Activated CD8-positive, alpha-beta memory T cell treated with anti-CD3 and anti-CD28 coated beads, Interleukin-2, amount 50 U/mL, for 4 hours (primary cell): ENCODE results near the gene ASRGL1.
"Not testable (repeated sequence)": the region's sequence is repeated elsewhere in the genome, so short reads cannot be mapped to it uniquely, and the experiment has no call there.

Experiments used
- DNase-seq: peaks from one replicate; pipeline ENCODE4 v3.0.0-alpha.2; 2020

ASRGL1 gene

GRCh38 chr11:62353841-62354240 lies 16.6 kb downstream of the ASRGL1 start:
- no peak for DNase-seq

DNA sequence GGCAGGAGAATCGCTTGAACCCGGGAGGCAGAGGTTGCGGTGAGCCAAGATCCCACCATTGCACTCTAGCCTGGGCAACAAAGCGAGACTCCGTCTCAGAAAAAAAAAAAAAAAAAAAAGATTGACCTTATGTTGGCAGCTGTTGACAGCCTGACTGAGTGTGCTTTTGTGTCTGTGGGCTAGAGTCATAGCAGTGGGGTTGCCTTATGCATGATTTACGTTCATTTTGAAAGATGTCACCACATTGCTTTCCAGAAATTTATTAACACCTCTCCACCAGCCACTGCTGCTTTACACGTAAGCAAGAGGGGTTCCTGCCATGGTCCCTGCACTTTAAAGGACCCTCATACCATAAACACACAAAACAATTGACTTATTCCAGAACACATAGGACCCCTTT lies 21.0 kb downstream of the ASRGL1 start:
- no peak for DNase-seq

DNA sequence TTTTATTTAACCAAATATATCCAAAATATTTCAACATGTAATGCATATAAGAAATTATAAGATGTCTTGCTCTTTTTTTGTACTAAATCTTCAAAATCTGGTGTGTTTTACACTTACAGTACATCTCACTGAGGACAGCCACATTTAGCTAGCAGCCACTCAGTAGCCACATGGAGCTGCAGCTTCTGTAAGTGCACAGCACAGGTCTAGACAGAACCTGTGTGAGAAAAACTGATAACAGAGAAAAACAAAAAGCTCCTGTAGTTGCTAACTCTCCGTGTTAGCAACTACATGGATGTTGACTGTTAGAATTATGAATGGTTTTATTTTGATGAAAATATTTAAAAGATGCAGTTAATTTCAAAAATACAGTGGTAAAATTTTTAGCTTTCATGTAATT lies 22.2 kb downstream of the ASRGL1 start:
- DNase-seq = no peak

- DNase-seq = no peak
Observed at GRCh38 chr11:62360685-62361084, 23.4 kb downstream of the ASRGL1 start.

DNA sequence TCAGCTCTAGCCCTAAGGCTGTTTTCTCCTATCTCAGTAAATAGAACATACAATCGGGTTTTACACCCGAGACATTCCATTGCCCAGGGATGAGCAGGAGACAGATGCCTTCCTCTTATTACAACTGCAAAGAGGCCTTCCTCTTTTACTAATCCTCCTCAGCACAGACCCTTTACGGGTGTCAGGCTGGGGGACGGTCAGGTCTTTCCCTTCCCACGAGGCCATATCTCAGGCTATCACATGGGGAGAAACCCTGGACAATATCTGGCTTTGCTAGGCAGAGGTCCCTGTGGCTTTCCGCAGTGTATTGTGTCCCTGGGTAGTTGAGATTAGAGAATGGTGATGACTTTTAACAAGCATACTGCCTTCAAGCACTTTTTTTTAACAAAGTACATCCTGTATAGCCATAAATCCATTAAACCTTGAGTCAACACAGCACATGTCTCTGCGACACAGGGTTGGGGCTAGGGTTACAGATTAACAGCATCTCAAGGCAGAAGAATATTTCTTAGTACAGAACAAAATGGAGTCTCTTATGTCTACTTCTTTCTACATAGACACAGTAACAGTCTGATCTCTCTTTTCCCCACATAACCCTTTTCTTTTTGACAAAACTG lies 31.7 kb downstream of the ASRGL1 start:
- DNase-seq = not testable (repeated sequence)

GRCh38 chr11:62370743-62371440 lies 33.6 kb downstream of the ASRGL1 start:
- peak; percentile 36 for DNase-seq

DNA sequence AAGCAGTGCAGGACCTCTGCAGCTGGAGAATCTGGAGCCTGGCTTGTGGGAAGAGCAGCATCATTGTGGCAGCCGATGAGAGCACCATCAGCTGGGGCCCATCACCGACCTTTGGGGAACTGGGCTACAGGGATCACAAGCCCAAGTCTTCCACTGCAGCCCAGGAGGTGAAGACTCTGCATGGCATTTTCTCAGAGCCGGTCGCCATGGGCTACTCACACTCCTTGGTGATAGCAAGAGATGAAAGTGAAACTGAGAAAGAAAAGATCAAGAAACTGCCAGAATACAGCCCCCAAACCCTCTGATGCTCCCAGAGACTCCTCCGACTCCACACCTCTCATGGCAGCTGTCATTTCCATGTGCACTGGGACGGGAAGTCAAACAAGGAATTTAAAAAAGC lies 35.6 kb downstream of the ASRGL1 start:
- DNase-seq = no peak

DNA sequence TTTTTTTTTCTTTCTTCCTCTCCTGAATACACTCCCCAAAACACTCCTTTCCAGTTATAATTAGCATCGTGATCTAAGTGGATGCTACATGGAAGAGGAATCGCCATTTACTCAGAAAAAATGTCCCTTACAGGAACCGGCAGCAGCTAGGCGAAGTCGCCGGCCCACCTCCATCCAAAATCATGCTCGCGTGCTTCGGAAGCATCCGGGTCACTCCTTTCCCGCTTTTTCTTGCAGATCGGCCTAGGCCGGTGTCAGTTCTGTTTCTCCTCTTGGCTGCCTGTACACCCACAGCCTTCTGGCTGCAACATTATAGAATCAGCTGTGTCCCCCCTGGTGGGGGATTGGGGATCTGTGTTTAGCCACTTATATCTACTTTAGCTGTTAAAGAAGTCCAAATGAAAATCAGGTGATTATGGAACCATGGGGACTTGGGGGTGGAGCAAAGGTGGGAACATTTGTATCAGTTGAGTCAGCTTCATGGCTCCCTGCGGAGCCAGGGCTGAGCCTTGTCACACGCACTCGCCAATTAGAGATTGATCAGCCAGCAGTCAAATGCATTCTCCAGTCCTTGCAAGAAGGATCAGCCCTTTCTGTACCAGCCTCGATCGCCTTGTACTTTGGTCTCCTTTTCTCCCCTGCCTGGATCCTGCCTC lies 36.3 kb downstream of the ASRGL1 start:
- no peak for DNase-seq

DNA sequence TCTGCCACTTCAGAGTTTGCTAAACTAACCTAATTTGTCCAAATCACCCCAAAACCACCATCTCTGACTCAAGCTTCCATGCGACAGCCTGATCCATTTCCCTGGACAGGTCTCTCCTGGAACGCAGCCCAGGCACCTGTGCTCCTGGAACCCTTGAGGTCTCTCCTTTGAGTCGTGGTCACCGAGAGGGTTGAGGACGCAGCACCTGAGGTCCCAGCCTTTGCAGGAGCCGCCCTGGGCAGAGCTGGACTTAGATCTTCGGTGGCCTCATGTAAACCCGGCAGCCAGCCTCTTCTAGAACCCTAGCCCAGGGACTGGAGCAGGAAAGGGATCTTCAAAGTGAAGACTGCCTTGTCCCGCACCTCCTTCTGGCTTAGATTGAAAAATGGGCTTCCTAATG lies 37.6 kb downstream of the ASRGL1 start:
- DNase-seq = no peak

DNA sequence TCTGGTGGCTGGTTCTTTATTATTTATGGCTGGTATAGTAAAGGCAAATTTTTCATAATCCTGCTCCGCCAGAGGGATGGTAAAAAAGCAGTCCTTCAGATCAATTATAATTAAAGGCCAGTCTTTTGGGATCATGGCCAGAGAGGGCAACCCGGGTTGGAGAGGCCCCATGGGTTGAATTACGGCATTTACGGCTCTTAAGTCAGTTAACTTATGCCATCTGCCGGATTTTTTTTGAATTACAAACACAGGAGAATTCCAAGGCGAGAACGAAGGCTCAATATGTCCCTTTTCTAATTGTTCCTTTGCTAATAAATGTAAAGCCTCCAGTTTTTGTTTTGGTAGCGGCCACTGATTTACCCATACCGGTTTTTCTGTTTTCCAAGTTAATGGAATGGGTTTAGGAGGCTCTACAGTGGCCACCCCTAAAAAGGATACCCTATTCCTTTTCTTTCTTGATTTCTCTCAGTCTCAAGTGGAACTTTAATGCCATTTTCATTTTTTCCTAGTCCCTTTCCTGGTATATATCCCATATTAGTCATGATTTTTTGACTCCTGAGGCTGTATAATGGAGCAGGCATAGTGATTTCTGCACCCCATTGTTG lies 41.3 kb downstream of the ASRGL1 start:
- DNase-seq = not testable (repeated sequence)

- DNase-seq = not testable (repeated sequence)
Observed at GRCh38 chr11:62379586-62379985, 42.3 kb downstream of the ASRGL1 start.

- not testable (repeated sequence) for DNase-seq
Observed at GRCh38 chr11:62380821-62381245, 43.6 kb downstream of the ASRGL1 start.

DNA sequence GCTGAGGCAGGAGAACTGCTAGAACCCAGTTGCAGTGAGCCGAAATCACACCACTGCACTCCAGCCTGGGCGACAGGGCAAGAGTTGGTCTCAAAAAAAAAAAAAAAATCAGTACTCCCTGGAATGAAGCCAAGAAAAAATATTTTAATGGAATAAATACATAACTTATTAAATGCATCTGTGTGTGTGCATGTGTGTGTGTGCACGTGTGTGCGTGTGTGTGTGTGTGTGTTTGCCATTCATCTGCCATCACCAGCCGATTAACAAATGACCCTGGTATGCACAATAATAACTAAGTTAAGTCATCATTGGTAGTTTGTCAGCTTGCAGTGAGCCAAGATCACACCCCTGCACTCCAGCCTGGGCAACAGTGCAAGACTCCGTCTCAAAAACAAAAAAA lies 46.6 kb downstream of the ASRGL1 start:
- DNase-seq = no peak

DNA sequence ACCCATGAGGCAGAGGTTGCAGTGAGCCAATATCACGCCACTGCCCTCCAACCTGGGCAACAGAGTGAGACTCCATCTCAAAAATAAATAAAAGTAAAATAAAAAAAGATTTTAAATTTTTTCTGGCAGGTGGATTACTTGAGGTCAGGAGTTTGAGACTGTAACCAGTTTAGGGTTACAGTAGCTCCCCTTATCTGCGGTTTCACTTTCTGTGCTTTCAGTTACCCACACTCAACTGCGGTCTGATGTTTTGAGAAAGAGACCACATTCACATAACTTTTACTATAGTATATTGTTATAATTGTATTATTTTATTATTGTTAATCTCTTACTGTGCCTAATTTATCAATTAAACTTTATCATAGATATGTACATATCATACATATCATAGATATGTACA lies 48.8 kb downstream of the ASRGL1 start:
- not testable (repeated sequence) for DNase-seq

DNA sequence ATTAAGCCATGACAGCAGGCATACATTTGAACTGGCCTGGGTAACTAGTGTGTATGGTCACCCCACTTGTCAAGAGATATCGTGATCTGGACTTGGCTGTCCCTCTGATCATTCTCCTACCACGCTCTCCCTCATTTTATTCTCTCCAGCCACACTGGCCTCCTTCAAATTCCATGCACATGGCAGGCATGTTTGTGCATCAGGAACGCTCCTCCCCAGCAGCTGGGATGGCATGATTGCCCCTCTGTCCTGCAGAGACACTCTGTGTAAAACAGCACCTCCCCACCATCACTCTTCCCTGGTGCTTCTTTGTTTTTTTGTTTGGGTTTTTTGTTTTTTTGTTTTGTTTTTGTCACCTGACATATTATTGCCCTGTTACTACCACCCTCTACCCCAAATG lies 50.1 kb downstream of the ASRGL1 start:
- DNase-seq = no peak

DNA sequence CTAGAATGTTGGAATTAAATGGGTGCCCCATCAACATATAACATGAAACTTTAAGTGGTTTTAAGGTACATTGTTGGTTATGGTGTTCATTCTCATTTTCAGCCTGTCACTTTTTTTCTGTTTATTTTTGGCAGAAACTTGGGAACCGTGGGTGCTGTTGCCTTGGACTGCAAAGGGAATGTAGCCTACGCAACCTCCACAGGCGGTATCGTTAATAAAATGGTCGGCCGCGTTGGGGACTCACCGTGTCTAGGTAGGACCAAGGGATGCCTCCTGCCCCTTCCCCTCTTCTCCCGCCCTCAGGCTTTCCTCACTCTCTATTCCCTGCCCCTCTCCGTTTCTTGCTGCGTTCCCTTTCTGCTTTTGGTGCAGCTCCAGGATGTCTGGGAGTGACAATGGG lies 51.8 kb downstream of the ASRGL1 start:
- DNase-seq = no peak

GRCh38 chr11:62390237-62390636 lies 53.0 kb downstream of the ASRGL1 start:
- no peak for DNase-seq

- DNase-seq = no peak
Observed at GRCh38 chr11:62390722-62391121, 53.5 kb downstream of the ASRGL1 start.

DNA sequence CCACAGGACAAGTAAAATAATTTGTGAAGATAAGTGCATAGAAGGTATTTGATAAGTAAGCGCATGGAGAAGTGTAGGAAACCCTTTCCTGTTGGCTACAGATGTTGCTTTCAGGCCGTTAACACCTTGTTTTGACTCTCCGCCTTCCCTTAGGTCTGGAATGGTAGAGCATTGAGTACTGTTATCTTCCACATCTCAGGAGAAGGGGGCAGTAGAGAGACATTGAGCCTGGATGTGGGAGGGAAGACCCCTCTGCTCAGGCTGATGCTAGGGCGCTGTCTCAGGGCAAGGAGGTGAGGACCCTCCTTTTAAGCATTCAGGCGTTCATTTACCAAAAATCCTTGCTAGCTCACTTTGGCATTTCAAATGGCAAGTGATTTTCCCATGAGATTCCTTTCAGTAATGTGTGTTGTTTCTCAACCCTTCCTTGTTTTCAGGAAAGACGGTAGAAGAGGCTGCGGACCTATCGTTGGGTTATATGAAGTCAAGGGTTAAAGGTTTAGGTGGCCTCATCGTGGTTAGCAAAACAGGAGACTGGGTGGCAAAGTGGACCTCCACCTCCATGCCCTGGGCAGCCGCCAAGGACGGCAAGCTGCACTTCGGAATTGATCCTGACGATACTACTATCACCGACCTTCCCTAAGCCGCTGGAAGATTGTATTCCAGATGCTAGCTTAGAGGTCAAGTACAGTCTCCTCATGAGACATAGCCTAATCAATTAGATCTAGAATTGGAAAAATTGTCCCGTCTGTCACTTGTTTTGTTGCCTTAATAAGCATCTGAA lies 54.6 kb downstream of the ASRGL1 start:
- no peak for DNase-seq

DNA sequence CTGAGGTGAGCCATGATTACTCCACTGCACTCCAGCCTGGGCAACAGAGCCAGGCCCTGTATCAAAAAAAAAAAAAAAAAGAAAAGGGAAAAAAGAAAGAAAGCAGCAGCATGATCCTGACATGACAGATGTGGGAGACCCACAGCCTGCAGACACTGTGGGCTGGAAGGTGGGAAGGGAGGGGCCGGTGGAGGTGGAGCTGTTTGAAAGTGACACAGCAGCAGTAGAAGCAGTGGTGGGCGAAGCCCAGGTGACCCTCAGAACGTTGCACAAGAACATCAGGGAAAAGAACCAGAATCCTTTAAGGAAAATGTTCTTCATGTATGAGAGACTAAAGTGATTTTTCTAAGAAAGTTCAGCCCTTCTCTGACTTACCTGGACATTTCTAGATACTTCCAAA lies 55.3 kb downstream of the ASRGL1 start:
- DNase-seq = no peak

- DNase-seq = no peak
Observed at GRCh38 chr11:62393061-62393611, 55.9 kb downstream of the ASRGL1 start.

DNA sequence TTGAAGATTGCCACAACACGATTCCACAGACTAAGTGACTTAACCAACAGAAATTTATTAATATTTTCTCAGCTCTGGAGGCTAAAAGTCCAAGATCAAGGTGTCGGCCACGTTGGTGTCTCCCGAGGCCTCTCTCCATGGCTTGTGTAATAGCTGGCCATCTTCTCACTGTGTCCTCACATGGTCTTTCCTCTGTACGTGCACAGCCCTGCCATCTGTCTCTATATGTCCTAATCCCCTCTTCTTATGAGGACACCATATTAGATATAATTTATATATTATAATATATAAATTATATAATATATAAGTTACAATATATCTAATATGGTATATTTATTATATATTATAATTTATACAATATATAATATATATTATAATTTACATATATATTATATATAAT lies 56.5 kb downstream of the ASRGL1 start:
- no peak for DNase-seq
